PFSK-1 (cell line): Measurements from ENCODE around the gene NR3C1.

Experiments used
- FOXP2 ChIP-seq: optimal IDR thresholded peaks from 2 replicates; pipeline ENCODE3; 2011; ENCODE audit warnings: borderline replicate concordance, control low read depth, inconsistent platforms; ENCODE audit not compliant: insufficient read depth; ENCODE audit errors: extremely low read length, extremely low read depth
- POLR2AphosphoS5 ChIP-seq: IDR thresholded peaks from 2 replicates; pipeline ENCODE4 v1.6.1; 2012; ENCODE audit warnings: low read depth, mild to moderate bottlenecking, control low read depth, low read length, moderate library complexity
- SIN3A ChIP-seq: IDR thresholded peaks from 2 replicates; pipeline ENCODE4 v1.6.1; 2012; ENCODE audit warnings: mild to moderate bottlenecking, low read length, moderate library complexity, borderline replicate concordance; ENCODE audit not compliant: insufficient read depth
- TAF1 ChIP-seq: IDR thresholded peaks from 2 replicates; pipeline ENCODE4 v1.6.1; 2012; ENCODE audit warnings: low read length, control low read depth, borderline replicate concordance; ENCODE audit not compliant: insufficient read depth
- TF ChIP-seq, protein P1 (sequence below), 2 experiments: IDR thresholded peaks; 2 replicates each; pipeline versions ENCODE4 v1.6.1 to v1.8.0; 2011 to 2012; ENCODE audit warnings: low read depth in 2 of 2, low read length in 2 of 2, control low read depth in 1 of 2, inconsistent platforms in 1 of 2, mild to moderate bottlenecking in 1 of 2, moderate library complexity in 1 of 2; ENCODE audit not compliant: insufficient read depth in 1 of 2

Gene NR3C1

DNA sequence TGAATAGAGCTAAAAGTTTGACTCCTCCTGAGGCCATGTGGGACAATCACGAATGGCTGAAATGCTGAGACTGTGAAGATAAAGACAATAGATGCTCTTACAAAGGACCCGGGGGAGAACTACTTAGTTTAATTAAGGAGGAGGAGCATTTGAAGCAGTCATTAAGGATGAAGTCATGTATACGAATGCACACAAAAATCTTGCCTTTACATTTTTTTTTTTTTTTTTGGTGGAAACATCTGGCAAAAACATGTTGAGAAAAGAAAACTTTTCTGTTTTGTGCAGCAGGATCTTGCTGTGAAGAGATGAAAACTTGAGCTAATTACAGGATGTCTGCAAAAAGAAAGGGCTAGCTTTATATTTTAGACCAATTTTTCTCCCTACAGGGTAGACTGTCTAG is 42.3 kb upstream of the NR3C1 start:
- no peak for TF ChIP-seq POLR2AphosphoS5
- TF ChIP-seq SIN3A = no peak
- TF ChIP-seq, protein P1, sequence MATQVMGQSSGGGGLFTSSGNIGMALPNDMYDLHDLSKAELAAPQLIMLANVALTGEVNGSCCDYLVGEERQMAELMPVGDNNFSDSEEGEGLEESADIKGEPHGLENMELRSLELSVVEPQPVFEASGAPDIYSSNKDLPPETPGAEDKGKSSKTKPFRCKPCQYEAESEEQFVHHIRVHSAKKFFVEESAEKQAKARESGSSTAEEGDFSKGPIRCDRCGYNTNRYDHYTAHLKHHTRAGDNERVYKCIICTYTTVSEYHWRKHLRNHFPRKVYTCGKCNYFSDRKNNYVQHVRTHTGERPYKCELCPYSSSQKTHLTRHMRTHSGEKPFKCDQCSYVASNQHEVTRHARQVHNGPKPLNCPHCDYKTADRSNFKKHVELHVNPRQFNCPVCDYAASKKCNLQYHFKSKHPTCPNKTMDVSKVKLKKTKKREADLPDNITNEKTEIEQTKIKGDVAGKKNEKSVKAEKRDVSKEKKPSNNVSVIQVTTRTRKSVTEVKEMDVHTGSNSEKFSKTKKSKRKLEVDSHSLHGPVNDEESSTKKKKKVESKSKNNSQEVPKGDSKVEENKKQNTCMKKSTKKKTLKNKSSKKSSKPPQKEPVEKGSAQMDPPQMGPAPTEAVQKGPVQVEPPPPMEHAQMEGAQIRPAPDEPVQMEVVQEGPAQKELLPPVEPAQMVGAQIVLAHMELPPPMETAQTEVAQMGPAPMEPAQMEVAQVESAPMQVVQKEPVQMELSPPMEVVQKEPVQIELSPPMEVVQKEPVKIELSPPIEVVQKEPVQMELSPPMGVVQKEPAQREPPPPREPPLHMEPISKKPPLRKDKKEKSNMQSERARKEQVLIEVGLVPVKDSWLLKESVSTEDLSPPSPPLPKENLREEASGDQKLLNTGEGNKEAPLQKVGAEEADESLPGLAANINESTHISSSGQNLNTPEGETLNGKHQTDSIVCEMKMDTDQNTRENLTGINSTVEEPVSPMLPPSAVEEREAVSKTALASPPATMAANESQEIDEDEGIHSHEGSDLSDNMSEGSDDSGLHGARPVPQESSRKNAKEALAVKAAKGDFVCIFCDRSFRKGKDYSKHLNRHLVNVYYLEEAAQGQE (IDR thresholded peaks at IDR 0.05; ENCODE audit: insufficient read depth in 1 of 2, low read depth in 2 of 2, low read length in 2 of 2) = no peak
- no peak for TF ChIP-seq TAF1
- no peak for TF ChIP-seq FOXP2

GRCh38 chr5:143443330-143443729 is 39.8 kb upstream of the NR3C1 start:
- no peak for TF ChIP-seq FOXP2
- TF ChIP-seq POLR2AphosphoS5 = no peak
- no peak for TF ChIP-seq SIN3A
- TF ChIP-seq, protein P1 (IDR thresholded peaks at IDR 0.05; ENCODE audit: insufficient read depth in 1 of 2, low read depth in 2 of 2, low read length in 2 of 2) = no peak
- no peak for TF ChIP-seq TAF1

GRCh38 chr5:143442385-143442784 is 38.9 kb upstream of the NR3C1 start:
- TF ChIP-seq, protein P1 (IDR thresholded peaks at IDR 0.05; ENCODE audit: insufficient read depth in 1 of 2, low read depth in 2 of 2, low read length in 2 of 2) = no peak
- TF ChIP-seq TAF1 (no peak), POLR2AphosphoS5 (no peak), FOXP2 (no peak), SIN3A (no peak)

- TF ChIP-seq, protein P1 (IDR thresholded peaks at IDR 0.05; ENCODE audit: insufficient read depth in 1 of 2, low read depth in 2 of 2, low read length in 2 of 2) = no peak
- no peak for TF ChIP-seq POLR2AphosphoS5
- no peak for TF ChIP-seq TAF1
- no peak for TF ChIP-seq SIN3A
- TF ChIP-seq FOXP2 = no peak
Measured at GRCh38 chr5:143440448-143441115, 37.1 kb upstream of the NR3C1 start.
